Measurements from ENCODE around the gene SELENOI. TPM values are rescaled to one million over a fixed set of nuclear protein-coding genes. Genes with fewer than 3 reads are reported as not detected.
"Not testable (repeated sequence)": the region's sequence is repeated elsewhere in the genome, so short reads cannot be mapped to it uniquely, and the experiment has no call there.

Gene SELENOI, protein sequence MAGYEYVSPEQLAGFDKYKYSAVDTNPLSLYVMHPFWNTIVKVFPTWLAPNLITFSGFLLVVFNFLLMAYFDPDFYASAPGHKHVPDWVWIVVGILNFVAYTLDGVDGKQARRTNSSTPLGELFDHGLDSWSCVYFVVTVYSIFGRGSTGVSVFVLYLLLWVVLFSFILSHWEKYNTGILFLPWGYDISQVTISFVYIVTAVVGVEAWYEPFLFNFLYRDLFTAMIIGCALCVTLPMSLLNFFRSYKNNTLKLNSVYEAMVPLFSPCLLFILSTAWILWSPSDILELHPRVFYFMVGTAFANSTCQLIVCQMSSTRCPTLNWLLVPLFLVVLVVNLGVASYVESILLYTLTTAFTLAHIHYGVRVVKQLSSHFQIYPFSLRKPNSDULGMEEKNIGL
- 10 to 100 TPM; 38.4 to 41.3 TPM for total RNA-seq

DNA sequence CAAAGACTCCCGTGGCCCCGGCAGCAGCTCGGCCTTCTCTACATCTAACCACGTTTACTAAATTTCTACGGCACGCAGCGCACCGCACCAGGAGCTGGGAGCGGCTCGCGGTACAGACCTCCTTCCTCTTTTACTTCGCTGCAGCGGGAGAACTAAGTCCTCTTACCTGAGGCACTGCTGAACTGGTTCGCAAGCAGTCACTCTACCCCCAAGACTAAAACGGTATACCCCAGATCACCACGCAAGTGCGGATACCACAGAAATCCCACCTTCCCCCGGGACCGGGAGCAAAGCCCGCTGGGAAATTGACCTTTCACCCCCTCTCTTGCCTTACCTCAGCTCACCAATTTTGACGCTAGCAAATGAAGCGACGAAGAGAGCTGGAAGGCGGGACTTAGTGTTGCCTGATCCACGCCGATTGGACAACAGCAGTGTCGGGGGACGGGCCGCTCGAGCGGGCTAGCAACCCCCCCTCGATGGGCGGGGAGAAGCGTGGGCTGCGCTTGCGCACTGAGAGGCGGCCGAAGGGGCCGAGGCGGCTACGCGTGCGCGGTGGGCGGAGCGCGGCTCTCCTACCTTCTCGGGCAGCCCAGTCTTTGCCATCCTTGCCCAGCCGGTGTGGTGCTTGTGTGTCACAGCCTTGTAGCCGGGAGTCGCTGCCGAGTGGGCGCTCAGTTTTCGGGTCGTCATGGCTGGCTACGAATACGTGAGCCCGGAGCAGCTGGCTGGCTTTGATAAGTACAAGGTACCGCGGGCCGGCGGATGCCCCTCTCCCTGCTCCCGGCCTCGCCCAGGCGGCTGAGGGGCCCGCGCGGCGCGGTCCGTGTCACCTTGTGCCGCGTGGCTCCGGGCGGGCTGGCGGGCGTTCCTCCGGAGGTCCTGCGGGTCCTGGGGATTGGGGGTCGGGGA, at the start of gene SELENOI:
TSS of gene SELENOI (plus strand) at position 599 of the 909 bp plus-strand sequence. CDS start at position 689, 90 bp downstream.
- Mint-ChIP-seq H3K9me3 (ENCODE audit: low read depth) (no peaks in the 10 kb centered on the region), H3K4me3 (peak within 1 kb of the TSS; percentile 91), H3K27me3 (no peaks in the 10 kb centered on the region), H3K4me1 (peaks cover 44% of the 10 kb centered on the region), H3K36me3 (peaks cover 18% of the 10 kb centered on the region), H3K27ac (peak within 1 kb of the TSS; percentile 96)
- DNase-seq (peak; percentile 99), ATAC-seq (peak; percentile 95)
- CTCF ChIA-PET = interaction anchor here (0.7 to 3.1 kb wide), 13 partner anchors 8 to 354 kb away, joined by 3 to 14 read pairs (median 3); partner anchors contain the start of gene OTOF

DNA sequence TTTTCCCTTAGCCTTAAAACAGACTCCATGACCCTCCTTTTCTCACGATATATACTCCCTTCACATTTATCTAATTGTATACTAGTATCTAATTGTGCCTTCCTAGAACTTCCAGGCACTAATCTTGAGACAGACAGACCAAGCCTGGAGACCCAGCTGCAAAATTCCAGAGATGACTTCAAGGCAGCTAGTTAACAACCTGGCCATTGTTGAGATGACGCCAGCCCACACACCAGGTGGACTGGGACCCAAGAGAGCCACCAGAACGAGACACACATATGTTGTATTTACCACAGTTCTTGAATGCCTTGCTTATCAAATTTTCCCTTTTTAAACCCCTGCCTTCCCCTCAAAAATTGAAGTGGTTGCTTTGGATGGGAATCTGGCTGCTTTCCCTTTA, 48.9 kb upstream of the SELENOI start:
- CTCF ChIA-PET = no interaction called here
- no peak overlapping the region for H3K27ac Mint-ChIP-seq

DNA sequence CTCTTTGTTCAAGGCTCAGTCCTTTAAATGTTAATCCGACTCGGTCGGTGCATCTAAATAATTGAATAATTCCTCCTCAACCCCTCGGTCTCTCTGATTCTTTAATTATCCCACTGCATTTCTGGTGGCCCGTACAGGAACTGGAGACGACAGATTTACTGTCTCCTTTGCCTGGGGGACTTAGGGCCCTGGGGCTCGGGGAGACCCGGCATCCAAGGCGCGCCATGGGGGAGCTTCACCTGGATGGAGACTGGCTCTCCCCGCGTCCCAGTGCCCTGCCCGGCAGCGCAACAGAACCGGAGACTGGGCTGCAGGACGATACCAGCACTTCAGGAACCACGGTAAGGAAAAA, 47.7 kb upstream of the SELENOI start:
- CTCF ChIA-PET = interaction anchor here (1.0 to 1.1 kb wide), 2 partner anchors 9 to 280 kb away, joined by 3 read pairs; no protein-coding TSS in a partner anchor
- Mint-ChIP-seq H3K9me3 (ENCODE audit: low read depth) (no peaks in the 10 kb centered on the region), H3K4me1 (no peaks in the 10 kb centered on the region), H3K4me3 (no peak overlapping the region), H3K36me3 (no peaks in the 10 kb centered on the region), H3K27me3 (peaks cover 20% of the 10 kb centered on the region), H3K27ac (no peak overlapping the region)
- ATAC-seq (no peak), DNase-seq (no peak)

More for the DNA sequence above, 48.9 kb upstream of the SELENOI start:
- DNase-seq (no peak), ATAC-seq (no peak)
- Mint-ChIP-seq H3K36me3 (no peaks in the 10 kb centered on the region), H3K9me3 (ENCODE audit: low read depth) (no peaks in the 10 kb centered on the region), H3K4me3 (no peak overlapping the region), H3K4me1 (no peaks in the 10 kb centered on the region), H3K27me3 (peaks cover 20% of the 10 kb centered on the region)

DNA sequence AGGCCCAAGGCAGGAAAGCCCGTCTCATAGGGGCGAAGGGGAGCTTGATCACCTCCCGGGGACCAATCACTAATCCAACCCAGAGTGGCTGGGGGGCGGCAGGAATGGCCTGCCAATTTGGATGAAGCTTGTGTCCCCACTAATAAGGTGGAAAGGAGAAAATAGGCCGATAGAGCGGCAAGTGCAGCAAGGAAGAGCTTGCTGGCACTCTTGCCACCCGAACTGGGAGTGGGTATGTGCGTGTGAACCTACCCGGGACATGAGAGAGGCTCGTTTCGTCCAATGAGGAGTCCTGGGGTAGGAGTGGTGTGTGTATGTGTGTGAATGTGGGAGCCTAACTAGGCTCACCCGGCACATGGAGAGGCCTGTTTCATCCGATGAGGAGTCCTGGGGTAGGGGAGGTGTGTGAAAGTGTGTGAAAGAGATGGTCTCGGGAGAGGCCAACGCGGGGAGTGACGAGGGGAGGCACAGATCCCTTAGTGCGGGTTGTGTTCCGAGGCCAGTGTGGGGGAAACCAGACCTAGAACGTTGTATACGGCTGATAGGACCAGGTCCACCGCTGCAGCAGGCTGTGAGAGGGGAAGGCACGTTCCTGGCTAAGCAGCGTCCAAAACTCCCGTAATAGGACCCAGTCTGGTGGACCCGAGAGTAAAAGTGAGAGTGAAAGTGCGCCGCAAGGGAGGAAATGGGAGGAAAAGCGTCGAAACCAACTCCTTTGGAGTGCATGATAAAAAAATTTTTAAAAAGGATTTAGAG, 47.1 kb upstream of the SELENOI start:
- Mint-ChIP-seq H3K27ac (no peak overlapping the region), H3K4me3 (no peak overlapping the region), H3K36me3 (no peaks in the 10 kb centered on the region), H3K9me3 (ENCODE audit: low read depth) (no peaks in the 10 kb centered on the region), H3K4me1 (no peaks in the 10 kb centered on the region), H3K27me3 (peaks cover 20% of the 10 kb centered on the region)
- CTCF ChIA-PET = interaction anchor here (1.0 to 1.1 kb wide), 2 partner anchors 10 to 279 kb away, joined by 3 read pairs; no protein-coding TSS in a partner anchor
- peak; percentile 55 for ATAC-seq
- peak; percentile 47 for DNase-seq

DNA sequence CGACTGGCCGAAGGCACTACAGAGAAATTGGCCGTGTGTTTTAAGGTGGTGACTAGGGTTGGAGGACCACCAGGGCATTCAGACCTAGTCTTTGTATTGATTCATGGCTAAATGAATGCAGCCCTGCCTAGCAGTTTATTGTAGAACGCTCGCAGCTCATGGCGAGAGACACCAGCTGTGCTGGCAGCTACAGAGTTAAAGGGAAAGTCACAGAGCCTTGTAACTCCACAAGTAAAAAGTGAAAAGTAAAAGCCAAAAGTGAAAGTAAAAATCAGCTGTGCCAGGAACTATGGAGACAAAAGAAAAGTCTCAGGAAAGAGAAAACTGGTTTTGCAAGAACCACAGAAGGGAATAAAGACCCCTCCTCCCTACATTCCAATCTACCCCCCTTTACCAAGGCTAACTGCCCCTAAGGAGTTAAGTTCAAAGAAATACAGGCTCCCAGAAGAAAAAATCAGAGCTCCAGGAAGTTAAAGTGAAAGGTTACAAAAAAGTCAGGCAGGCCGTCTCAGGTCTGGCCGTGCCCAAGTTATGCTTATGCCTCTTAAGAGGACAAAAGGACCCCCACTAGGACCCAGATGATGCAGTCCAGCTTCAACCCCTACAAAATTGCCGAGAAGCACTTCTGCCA, 46.4 kb upstream of the SELENOI start:
- H3K27me3 Mint-ChIP-seq = peaks cover 20% of the 10 kb centered on the region
- H3K27ac Mint-ChIP-seq = no peak overlapping the region
- no peaks in the 10 kb centered on the region for H3K4me1 Mint-ChIP-seq
- ATAC-seq = peak; percentile 32
- CTCF ChIA-PET = no interaction called here
- no peaks in the 10 kb centered on the region for H3K36me3 Mint-ChIP-seq
- no peak for DNase-seq
- H3K4me3 Mint-ChIP-seq = no peak overlapping the region
- no peaks in the 10 kb centered on the region for H3K9me3 Mint-ChIP-seq (ENCODE audit: low read depth)

DNA sequence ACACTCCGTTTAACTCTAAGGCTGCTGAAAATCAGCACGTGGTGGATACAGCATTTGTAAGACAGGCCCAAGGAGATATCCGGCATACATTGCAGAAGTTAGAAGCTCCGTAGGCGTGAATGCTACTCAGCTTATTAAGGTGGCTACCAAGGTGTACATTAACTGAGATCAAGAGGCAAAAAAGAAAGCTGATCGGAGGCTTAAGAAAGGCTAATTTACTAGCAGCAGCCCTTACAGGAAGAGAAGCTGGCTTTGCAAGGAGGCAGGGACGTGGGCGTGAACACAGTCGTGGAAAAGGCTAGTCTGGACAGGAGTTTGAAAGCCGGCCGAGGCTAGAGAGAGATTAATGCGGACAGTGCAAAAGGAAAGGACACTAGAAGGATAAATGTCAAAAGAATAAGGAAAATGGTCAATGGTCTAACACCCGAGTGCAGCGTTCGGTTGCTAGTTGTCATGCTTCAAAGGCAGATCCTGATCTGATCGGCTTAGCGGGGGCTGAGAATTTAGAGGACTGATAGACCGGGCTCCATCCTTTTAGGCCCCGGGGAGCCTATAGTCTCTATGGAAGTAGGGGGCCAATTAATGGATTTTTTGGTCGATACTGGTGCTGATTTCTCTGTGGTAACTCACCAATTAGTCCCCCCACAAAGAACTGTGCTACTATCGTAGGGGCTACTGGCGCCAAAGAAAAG, 45.6 kb upstream of the SELENOI start:
- CTCF ChIA-PET = no interaction called here
- Mint-ChIP-seq H3K4me3 (no peak overlapping the region), H3K4me1 (no peaks in the 10 kb centered on the region), H3K27me3 (peaks cover 15% of the 10 kb centered on the region), H3K27ac (no peak overlapping the region), H3K36me3 (no peaks in the 10 kb centered on the region), H3K9me3 (ENCODE audit: low read depth) (no peaks in the 10 kb centered on the region)
- ATAC-seq = no peak
- no peak for DNase-seq

DNA sequence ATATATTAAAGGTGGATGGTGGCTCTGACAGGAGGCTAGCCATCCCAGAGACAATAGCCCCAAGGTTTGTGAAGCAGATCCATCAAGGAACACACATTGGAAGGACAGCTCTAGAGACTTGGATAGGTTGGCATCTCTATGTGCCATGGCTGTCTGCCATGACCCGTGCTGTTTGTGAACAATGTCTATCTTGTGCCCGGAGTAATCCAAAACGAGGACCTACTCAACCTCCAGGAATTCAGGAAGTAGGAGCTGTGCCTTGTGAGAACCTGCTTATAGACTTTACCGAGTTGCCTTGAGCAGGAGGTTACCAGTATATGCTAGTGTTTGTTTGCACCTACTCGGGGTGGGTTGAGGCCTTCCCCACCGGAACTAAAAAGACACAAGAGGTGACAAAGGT, 43.1 kb upstream of the SELENOI start:
- no peaks in the 10 kb centered on the region for H3K4me1 Mint-ChIP-seq
- peaks cover 9% of the 10 kb centered on the region for H3K27me3 Mint-ChIP-seq
- CTCF ChIA-PET = no interaction called here
- no peak for DNase-seq
- ATAC-seq = no peak
- H3K9me3 Mint-ChIP-seq (ENCODE audit: low read depth) = no peaks in the 10 kb centered on the region
- no peak overlapping the region for H3K4me3 Mint-ChIP-seq
- H3K27ac Mint-ChIP-seq = no peak overlapping the region
- H3K36me3 Mint-ChIP-seq = no peaks in the 10 kb centered on the region

DNA sequence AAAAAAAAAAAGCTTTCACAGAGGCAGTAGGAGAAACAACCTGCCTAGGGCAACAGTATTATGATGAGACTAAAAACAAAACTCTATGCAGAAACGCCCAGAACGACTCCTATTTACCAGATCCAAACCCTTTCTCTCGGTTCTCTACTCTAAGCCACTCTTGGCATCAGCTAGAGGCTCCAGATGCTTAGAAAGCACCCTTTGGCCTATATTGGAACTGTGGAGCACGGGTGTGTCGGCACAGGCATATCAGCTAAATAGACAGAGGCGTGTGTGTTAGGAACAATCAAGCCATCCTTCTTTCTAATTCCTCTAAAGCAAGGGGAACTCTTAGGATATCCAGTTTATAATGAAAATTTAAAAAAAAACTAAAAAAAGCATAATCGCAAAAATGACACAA, 40.8 kb upstream of the SELENOI start:
- H3K9me3 Mint-ChIP-seq (ENCODE audit: low read depth); CTCF ChIA-PET; H3K27me3 Mint-ChIP-seq; DNase-seq; H3K4me1 Mint-ChIP-seq; H3K36me3 Mint-ChIP-seq; H3K4me3 Mint-ChIP-seq; ATAC-seq; H3K27ac Mint-ChIP-seq: not testable (repeated sequence)

DNA sequence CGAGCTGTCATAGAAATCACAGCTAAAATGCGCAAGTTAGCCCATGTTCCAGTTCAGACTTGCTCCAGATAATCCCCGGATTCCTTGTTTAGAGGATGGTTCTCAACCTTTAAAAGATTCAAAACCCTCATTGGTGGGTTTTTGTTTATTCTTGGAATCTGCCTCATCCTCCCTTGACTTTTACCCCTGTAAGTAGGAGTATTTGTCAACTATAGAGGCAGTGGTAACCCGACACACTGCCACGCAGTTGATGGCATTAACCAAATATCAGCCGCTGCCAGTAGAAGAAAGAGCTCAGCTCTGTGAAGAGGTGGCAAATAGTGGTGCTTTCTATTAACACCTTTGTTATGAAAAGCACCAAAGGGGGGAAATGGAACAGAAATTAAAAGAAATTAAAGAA, 40.4 kb upstream of the SELENOI start:
- Mint-ChIP-seq H3K27ac (no peak overlapping the region), H3K4me3 (no peak overlapping the region), H3K4me1 (no peaks in the 10 kb centered on the region), H3K27me3 (peaks cover 9% of the 10 kb centered on the region), H3K9me3 (ENCODE audit: low read depth) (no peaks in the 10 kb centered on the region), H3K36me3 (no peaks in the 10 kb centered on the region)
- ATAC-seq = no peak
- DNase-seq = no peak
- CTCF ChIA-PET = no interaction called here

DNA sequence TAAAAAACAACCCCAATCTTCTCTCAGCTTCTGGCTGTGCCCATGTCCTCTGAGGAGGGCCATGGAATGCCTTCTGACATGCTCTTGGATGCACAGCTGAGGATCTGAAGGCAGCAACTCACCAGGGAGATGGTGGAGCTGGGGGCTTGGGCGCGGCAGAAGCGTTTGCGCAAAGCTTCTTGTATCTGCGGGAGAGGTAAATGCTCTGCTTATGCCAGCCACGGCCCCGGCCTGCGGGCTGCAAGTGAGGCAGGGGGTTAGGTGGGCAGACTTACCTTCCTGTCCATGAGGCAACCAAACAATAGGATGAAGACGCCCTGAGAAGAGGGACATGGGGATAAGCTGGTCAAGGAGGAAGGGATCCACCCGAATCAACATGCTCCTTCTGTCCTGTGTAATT, 36.0 kb upstream of the SELENOI start:
- H3K9me3 Mint-ChIP-seq (ENCODE audit: low read depth) = no peaks in the 10 kb centered on the region
- DNase-seq (no peak), ATAC-seq (no peak)
- H3K27ac Mint-ChIP-seq = no peak overlapping the region
- CTCF ChIA-PET = interaction anchor here (0.6 to 1.1 kb wide), 2 partner anchors 11 to 113 kb away, joined by 3 read pairs; no protein-coding TSS in a partner anchor
- no peaks in the 10 kb centered on the region for H3K4me1 Mint-ChIP-seq
- H3K4me3 Mint-ChIP-seq = no peak overlapping the region
- H3K36me3 Mint-ChIP-seq = no peaks in the 10 kb centered on the region
- H3K27me3 Mint-ChIP-seq = peaks cover 3% of the 10 kb centered on the region

DNA sequence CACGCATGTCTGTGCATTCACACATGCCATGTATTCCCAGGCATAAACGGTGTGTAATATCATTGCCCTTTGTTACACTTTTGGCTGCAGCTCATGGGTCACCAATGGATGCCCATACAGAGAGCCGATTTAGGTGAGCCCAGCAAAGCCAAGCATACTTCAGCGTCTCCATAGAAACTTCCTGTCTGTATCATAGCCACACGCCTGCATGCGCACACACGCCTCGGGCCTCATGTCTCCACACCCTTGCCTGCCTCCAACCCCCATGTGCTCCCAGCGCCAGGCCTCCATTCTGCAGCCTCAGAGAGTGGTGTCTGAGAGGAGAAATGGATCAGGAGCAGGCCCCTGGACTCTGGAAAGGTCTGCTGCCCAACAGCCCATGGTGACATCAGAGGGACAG, 33.5 kb upstream of the SELENOI start:
- ATAC-seq (no peak), DNase-seq (no peak)
- Mint-ChIP-seq H3K4me3 (no peak overlapping the region), H3K27me3 (no peaks in the 10 kb centered on the region), H3K4me1 (no peaks in the 10 kb centered on the region), H3K27ac (no peak overlapping the region), H3K36me3 (no peaks in the 10 kb centered on the region), H3K9me3 (ENCODE audit: low read depth) (no peaks in the 10 kb centered on the region)
- CTCF ChIA-PET = interaction anchor here (0.5 kb wide), 1 partner anchor 647 kb away, joined by 3 read pairs; no protein-coding TSS in a partner anchor

DNA sequence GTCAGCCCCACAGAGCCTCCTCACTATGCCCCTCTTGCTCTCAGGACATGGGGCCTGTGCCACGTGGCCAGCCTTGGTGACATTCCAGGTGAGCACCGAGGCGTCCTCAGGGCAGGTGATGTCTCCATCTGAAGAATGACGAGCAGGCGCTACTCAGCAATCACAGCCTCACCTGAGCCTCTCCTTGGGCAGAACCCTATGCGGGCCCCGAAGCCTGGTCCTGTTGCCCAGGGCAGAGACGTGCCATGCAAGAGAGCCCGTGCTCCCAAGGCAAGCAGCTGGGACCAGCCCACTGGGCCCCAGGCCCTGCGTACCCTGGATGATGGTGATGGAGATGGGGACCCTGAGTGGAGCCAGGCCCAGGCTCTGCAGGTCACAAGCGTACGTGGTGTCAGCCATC, 32.5 kb upstream of the SELENOI start:
- Mint-ChIP-seq H3K4me3 (no peak overlapping the region), H3K27me3 (no peaks in the 10 kb centered on the region), H3K36me3 (no peaks in the 10 kb centered on the region), H3K9me3 (ENCODE audit: low read depth) (no peaks in the 10 kb centered on the region), H3K27ac (no peak overlapping the region), H3K4me1 (no peaks in the 10 kb centered on the region)
- no peak for ATAC-seq
- CTCF ChIA-PET = no interaction called here
- no peak for DNase-seq

Measured in activated CD8-positive, alpha-beta memory T cell treated with anti-CD3 and anti-CD28 coated beads, Interleukin-2, amount 10 ng/mL, durations not matched to agents 7 days and 5 days (primary cell).